HEK293 (cell line): ENCODE results near the gene PRSS3.

Experiments
- CTCF ChIP-seq: fragments of 450-650 bp; formaldehyde crosslinking; IDR thresholded peaks from 2 replicates; pipeline ENCODE4 v1.5.1; 2016; ENCODE audit warnings: missing biosample characterization, missing genetic modification characterization
- KLF10 ChIP-seq: fragments of 450-650 bp; IDR thresholded peaks from 2 replicates; pipeline ENCODE4 v1.5.1; 2018; ENCODE audit warnings: missing biosample characterization, mild to moderate bottlenecking, missing genetic modification characterization
- SP2 ChIP-seq: fragments of 450-650 bp; formaldehyde crosslinking; IDR thresholded peaks from 2 replicates; pipeline ENCODE4 v1.5.1; 2016; ENCODE audit warnings: missing biosample characterization, missing genetic modification characterization
- ZBTB8A ChIP-seq: fragments of 450-650 bp; formaldehyde crosslinking; IDR thresholded peaks from 2 replicates; pipeline ENCODE4 v1.5.1; 2016; ENCODE audit warnings: missing biosample characterization, missing genetic modification characterization
- ZFP37 ChIP-seq: fragments of 450-650 bp; formaldehyde crosslinking; IDR thresholded peaks from 2 replicates; pipeline ENCODE4 v1.5.1; 2016; ENCODE audit warnings: missing biosample characterization, missing genetic modification characterization
- ZNF10 ChIP-seq: fragments of 450-650 bp; formaldehyde crosslinking; IDR thresholded peaks from 2 replicates; pipeline ENCODE4 v1.5.1; 2017; ENCODE audit warnings: missing biosample characterization, missing genetic modification characterization
- ZNF324 ChIP-seq: fragments of 450-650 bp; formaldehyde crosslinking; IDR thresholded peaks from 2 replicates; pipeline ENCODE4 v1.5.1; 2016; ENCODE audit warnings: missing biosample characterization, missing genetic modification characterization
- ZNF335 ChIP-seq: fragments of 450-650 bp; formaldehyde crosslinking; conservative IDR thresholded peaks from 2 replicates; pipeline ENCODE4 v1.5.1; 2016; ENCODE audit warnings: missing biosample characterization, missing genetic modification characterization
- ZNF48 ChIP-seq: fragments of 450-650 bp; formaldehyde crosslinking; IDR thresholded peaks from 2 replicates; pipeline ENCODE4 v1.5.1; 2016; ENCODE audit warnings: missing biosample characterization, missing genetic modification characterization
- ZNF76 ChIP-seq: fragments of 450-650 bp; formaldehyde crosslinking; IDR thresholded peaks from 2 replicates; pipeline ENCODE4; 2016; ENCODE audit warnings: low read depth, missing biosample characterization, missing genetic modification characterization, borderline replicate concordance
- TF ChIP-seq, protein P1 (sequence below): sonication (generic); formaldehyde crosslinking; IDR thresholded peaks from 2 replicates; pipeline ENCODE4 v1.8.1; 2022; ENCODE audit warnings: mild to moderate bottlenecking, moderate library complexity, missing genetic modification reagents
- TF ChIP-seq, protein P2 (sequence below): fragments of 450-650 bp; formaldehyde crosslinking; IDR thresholded peaks from 2 replicates; pipeline ENCODE4 v1.5.1; 2016; ENCODE audit warnings: missing biosample characterization, missing genetic modification characterization

DNA sequence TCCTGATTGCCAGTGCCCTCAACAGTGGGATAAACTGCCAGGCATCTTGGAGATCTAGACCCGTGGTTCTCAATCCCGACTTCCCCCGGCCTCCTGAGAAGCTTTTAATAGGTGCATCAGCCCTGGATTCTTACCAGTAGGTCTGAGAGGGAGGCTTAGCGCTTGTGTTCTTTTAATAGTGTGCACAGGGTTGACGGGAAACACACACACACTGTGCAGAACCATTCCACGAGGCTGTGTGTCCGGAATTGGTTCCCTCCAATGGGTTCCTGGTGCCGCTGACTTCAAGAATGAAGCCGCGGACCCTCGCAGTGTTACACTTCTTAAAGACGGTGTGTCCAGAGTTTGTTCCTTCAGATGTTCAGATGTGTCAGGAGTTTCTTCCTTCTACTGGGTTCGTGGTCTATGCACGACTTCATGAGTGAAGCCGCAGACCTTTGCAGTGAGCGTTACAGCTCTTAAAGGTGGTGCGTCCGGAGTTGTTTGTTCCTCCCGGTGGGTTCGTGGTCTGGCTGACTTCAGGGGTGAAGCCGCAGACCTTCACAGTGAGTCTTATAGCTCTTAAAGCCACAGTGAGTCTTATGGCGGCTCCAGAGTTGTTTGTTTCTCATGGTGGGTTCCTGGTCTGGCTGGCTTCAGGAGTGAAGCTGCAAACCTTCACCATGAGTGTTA, 46.6 kb upstream of the PRSS3 start:
- TF ChIP-seq CTCF (tag by site-specific recombination) (no peak), KLF10 (tag by site-specific recombination) (no peak), ZNF10 (tag by site-specific recombination) (no peak), ZNF335 (tag by site-specific recombination) (no peak), SP2 (tag by site-specific recombination) (no peak), ZFP37 (tag by site-specific recombination) (no peak), ZNF76 (tag by site-specific recombination) (no peak), ZBTB8A (no peak), ZNF324 (tag by site-specific recombination) (no peak), ZNF48 (tag by site-specific recombination) (no peak)
- TF ChIP-seq, protein P1, sequence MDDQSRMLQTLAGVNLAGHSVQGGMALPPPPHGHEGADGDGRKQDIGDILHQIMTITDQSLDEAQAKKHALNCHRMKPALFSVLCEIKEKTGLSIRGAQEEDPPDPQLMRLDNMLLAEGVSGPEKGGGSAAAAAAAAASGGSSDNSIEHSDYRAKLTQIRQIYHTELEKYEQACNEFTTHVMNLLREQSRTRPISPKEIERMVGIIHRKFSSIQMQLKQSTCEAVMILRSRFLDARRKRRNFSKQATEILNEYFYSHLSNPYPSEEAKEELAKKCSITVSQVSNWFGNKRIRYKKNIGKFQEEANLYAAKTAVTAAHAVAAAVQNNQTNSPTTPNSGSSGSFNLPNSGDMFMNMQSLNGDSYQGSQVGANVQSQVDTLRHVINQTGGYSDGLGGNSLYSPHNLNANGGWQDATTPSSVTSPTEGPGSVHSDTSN (CRISPR knock-in tag): no peak
- TF ChIP-seq, protein P2, sequence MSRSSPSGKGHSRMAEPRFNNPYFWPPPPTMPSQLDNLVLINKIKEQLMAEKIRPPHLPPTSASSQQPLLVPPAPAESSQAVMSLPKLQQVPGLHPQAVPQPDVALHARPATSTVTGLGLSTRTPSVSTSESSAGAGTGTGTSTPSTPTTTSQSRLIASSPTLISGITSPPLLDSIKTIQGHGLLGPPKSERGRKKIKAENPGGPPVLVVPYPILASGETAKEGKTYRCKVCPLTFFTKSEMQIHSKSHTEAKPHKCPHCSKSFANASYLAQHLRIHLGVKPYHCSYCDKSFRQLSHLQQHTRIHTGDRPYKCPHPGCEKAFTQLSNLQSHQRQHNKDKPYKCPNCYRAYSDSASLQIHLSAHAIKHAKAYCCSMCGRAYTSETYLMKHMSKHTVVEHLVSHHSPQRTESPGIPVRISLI (tag by site-specific recombination): no peak
